ENCODE measurements around the gene PBXIP1. TPM values are rescaled to one million over a fixed set of nuclear protein-coding genes. Genes with fewer than 3 reads are reported as not detected.

Gene PBXIP1, protein sequence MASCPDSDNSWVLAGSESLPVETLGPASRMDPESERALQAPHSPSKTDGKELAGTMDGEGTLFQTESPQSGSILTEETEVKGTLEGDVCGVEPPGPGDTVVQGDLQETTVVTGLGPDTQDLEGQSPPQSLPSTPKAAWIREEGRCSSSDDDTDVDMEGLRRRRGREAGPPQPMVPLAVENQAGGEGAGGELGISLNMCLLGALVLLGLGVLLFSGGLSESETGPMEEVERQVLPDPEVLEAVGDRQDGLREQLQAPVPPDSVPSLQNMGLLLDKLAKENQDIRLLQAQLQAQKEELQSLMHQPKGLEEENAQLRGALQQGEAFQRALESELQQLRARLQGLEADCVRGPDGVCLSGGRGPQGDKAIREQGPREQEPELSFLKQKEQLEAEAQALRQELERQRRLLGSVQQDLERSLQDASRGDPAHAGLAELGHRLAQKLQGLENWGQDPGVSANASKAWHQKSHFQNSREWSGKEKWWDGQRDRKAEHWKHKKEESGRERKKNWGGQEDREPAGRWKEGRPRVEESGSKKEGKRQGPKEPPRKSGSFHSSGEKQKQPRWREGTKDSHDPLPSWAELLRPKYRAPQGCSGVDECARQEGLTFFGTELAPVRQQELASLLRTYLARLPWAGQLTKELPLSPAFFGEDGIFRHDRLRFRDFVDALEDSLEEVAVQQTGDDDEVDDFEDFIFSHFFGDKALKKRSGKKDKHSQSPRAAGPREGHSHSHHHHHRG
- total RNA-seq = 35.8 and 36.8 TPM in 2 replicates

DNA sequence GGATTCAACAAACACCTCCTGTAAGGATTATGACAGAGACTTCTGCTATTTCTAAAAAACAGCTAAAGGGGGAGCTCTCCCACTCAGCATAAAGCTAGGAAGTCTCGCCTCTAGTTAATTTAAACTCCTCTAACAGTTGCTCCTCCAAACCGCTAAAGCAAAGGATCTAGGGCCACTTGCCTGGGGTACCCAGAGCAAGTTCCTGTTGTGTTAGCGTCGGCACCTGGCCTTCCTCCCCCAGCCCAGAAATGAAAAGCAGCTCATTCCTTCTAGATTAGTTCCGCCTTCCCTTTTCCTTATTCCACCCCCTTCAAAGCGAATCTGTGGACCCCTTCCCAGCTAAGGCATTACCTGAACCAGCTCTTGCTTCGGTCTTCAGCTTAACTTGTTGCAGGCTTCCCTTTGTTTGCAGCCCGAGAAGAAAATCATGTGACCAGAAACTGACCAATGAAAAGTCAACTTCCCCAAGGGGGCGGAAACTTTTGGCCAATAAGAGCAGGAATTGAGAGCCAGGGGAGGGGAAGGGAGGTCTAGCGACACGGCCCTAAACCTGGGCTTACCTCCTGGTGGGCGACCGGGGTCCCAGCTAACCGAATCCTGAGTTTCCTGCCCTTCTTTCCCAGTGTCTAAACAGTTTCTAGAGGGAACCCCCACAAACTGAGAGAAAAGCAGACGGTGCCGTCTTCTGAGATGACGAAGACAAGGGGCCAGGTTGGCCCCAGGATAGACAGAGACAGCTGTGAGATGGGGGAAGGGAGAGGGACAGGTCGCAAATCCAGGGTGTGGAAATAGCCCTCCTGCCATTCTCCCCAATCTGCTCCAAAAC, at the start of gene PBXIP1:
Gene PBXIP1 (minus strand): TSS at position 382 of the 826 bp plus-strand sequence. CDS start 2,378 bp downstream, outside the sequence.

DNA sequence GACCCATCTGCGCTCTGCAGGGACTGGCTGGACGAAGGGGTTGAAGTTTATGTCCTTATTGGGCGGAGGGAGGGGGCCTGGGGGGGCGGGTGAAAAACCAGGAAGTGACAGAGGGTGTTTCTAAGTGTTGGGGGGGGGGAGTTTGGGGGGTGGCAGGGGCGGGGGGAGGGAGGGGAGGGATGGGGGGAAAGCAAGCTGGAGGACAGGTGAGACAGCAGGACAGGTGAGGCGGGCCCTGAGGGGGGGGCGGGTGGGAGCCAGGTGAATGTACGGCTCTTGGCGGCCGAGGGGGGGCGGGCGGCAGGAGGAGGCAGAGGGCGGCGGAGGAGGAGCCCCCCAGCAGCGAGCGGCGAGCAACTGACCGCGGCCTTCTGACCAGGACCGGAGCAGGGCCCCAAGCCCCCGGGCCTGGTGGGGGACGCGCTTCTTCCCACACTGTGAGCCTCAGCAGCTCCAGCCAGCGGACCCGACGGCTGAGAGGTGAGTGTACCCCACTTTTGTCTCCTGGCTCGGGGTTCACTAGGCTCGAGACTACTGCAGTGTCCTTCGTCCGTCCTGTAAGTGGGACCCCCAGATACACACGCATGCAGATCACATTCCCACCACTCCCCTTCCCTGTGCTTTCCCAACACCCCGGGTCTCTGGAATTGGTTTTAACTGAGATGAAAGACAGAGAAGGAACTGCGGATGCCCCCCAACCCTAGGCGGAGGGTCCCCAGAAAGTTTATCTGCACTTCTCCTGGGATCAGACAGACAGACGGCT, 46.7 kb upstream of the PBXIP1 start, which contains the start of gene ZBTB7B:
Gene ZBTB7B (plus strand): TSS at position 339 of the 763 bp plus-strand sequence. CDS start 11,859 bp downstream, outside the sequence.

DNA sequence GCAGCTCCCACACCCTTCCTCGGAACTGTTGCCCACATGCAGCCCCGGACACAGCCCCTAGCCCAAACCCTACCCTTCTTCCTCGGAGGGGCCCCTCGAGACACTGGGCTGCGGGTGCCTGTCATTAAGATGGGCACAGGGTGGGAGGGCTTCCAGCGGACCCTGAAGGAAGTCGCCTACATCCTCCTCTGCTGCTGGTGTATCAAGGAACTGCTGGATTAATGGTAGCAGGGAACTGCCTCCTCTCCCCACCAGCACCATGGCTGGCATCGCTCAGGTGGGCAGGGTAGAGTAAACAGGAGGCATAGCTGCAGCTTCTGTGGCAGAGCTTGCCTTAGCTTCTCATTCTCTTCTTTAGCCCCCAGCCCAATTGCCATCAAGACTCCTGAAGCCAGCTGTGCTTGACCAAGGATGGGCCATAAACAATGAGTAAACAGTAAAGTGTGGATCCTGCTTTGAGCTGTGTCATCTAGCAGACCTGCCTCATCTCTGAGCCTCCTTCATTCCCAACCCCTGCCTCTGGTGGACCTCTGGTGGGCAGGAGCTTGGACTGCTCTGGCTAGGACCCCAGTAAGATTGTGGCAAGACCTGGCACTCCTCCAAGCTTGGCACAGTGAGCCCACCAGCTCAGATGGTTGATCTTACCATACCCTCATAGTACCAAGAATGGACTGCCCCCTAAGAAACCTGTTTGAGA, 37.8 kb upstream of the PBXIP1 start, which contains the start of gene LENEP:
Gene LENEP (plus strand): TSS at position 15 of the 697 bp plus-strand sequence. CDS start 22 bp downstream, at position 37.

DNA sequence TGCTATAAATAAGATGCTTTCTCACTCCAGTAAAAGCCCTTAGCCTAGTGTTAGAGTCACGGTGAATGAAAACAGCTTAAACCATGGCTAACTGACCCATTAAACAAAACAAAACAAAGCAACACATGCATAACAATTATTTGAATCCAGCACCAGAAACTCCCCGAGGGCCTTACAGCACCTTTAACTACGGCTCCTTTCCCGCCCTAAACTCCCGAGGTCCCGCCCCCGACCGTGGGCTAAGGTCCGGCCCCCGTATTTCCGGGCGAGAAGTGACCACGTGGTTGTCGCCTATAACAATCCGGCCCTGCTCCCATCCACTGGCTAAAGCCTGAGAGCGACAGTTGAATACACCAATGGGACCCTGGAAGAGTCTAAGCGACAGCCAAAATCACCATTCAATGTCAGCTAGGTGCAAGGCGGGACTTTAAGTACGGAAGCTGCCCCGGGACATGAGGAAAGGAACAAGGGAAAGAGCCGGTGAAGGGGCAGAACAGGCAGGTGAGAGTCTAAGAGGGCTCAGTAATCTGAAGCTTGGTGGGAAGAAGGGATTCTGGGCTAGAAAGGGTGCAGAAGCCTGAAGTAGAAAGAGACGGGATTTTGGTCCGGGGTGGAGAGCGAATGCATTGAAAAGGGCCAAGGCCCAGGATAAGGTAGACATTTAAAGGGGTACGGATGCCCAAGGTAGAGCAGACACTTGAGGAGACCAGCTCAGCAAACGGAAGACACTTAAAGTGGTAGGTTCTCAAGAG, 27.2 kb upstream of the PBXIP1 start, which contains the start of gene FLAD1:
Gene FLAD1 (plus strand): TSS at position 448 of the 752 bp plus-strand sequence. CDS start 351 bp downstream, outside the sequence.

DNA sequence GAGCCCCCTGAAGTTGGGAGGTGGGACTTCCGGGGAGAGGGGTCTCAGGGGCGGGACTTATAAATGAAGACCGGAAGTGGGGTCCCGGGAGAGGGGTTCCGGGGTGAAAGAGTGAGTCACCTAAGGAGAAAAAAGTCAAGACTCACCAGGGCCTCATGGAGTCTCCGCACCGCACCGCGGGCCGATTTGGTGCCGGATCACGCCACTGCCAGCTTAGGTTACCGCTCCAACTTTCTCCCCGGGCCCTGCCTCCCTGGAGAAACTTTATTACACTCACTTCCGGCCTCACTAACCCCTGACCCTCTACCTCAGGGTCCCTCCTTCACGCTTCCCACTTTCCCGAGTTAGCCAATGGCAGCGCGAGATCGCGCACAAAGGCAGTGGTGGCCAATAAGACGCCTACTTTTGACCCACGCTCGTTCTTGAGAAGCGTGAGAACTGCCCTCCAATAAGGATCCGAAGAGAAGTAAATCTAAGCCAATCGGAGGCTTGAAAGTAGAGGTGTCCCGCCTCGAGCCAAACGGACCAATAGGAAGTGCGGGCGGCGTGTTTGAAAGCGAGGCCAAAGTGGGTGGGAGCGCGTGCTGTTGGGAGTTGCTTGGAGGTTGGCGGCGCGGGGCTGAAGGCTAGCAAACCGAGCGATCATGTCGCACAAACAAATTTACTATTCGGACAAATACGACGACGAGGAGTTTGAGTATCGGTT, 18.4 kb upstream of the PBXIP1 start, which contains the start of gene CKS1B:
Gene CKS1B (plus strand): TSS at position 580 of the 706 bp plus-strand sequence. CDS start 65 bp downstream, at position 645.

DNA sequence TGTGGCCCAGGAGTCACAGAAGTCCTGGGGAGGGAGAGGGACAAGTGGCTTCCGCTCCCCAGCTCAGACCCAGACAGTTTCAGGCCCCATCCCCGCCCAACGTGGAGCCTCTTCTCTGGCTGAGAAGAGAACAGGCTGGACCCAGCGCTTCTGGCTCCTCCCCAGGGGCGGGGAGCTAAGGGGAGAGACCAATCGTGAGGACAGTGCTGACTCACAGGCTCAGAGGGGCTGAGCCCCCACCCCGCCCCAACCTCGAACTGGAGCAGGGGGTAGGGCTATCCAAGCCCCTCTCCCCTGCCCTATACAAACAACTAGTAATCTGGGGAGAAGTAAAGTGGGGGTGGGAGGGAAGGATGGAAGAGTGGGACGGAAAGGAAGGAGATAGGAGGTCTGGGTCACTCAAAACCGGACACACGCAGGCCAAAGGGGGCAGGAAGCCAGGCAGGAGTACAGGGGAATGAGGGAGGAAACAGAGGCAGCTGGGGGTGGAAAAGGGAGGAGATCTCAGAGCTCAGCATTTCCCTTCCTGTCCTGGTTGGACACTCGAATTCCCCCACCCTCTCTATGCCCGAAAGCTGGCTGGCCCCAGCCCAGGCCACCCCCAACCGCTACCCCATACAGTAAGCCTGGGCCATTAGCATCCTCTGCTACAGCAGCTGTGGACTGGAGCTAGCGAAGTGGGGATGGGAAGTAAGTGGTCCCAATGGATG, 14.9 kb upstream of the PBXIP1 start, which contains the start of gene SHC1:
Gene SHC1 (minus strand): TSS at position 117 of the 710 bp plus-strand sequence. CDS start 221 bp downstream, outside the sequence.

DNA sequence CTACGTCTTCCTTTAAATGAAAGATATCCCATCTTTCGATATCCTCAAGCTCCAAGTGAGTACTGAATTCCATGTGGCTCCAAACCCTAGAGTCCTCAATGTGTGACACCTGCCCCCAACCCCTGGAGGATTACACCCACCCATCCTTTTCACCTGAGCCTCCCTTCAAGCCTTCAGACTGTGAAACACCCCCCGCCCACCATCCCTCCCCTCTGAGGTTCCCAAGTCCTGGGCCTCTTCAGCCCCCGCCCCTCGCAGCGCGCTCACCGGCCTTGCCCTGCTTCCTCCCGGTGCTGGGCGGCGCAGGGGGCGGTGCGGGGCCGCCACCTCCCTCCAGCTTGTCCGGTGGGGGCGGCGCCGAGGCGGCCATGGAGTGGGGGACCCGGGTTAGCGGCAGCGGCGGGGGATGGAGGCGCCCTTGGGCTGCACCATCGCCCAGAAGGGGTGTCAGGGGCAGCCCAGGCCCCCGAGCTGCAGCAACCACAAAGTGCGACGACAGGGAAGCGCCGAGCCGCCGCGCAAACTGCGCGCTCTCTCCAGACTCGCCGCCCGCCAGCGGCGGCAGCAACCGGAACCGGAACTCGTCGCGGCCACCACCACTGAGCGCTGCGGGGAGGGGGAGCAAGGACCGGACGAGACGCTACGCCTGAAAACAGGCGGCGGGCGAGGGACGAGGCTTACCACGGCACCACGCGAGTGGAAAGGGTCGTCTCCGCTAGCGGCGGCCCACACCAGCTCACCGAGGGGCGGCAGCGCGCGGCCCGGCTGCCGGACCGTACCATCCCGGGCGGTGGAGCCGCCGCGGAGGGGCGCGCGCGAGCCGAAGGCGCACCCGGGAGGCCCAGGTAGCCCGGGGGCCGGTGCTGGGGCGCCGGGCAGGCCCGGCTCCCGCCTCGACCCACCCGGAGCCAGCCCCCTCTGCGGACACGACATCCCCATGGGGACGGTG, 5.6 kb upstream of the PBXIP1 start, which contains the start of gene PYGO2:
Gene PYGO2 (minus strand): TSS at position 576 of the 949 bp plus-strand sequence. CDS start 206 bp downstream, at position 370.

DNA sequence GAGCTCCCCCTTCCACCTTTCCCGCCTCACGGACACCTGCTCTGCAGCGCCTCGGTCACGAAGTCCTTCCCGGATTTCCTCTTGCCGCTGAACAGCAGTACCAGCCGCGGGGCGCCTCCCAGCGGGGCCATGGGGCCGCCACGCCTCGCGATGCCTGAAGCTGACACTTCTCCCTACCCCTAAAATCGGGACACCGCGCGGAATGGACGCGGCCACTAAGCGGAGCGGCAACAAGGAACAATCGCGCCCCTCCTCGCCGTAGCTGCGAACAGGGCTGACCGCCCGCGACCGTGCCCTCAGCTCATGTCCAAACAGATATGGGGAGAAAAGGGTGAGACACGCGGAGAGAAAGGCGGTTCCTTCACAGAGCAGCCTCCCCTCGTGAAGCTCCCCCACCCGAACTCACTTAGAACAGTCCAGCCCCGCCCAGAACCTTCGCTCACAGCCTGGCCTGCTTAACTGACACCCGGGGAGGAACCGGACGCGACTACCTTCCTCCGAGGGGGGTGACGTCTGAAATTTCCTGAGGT, 19.3 kb downstream of the PBXIP1 start, which contains the start of gene PMVK:
Gene PMVK (minus strand): TSS at position 165 of the 530 bp plus-strand sequence. CDS start 34 bp downstream, at position 131.

Small RNA genes lying within 50 kb of the gene (small RNA-seq; reads per million reads assigned to genes)
- not detected for gene MIR4258
- gene RF00017 = not detected

Other genes with a start within 250 kb of the PBXIP1 start
- under 0.01 and 0.11 TPM in 2 replicates for gene KCNN3, start 85.8 kb downstream of the PBXIP1 start, total RNA-seq
- gene PMVK, start 19.4 kb downstream of the PBXIP1 start, total RNA-seq = 8.4 and 9.5 TPM in 2 replicates
- 11.6 and 13.8 TPM in 2 replicates for gene PYGO2, start 5.7 kb upstream of the PBXIP1 start, total RNA-seq
- gene SHC1, start 14.6 kb upstream of the PBXIP1 start, total RNA-seq = 211 and 219 TPM in 2 replicates
- gene CKS1B, start 18.6 kb upstream of the PBXIP1 start, total RNA-seq = 31.5 and 40.9 TPM in 2 replicates
- 13.1 and 13.6 TPM in 2 replicates for gene FLAD1, start 27.2 kb upstream of the PBXIP1 start, total RNA-seq
- gene LENEP, start 37.5 kb upstream of the PBXIP1 start, total RNA-seq = not detected in 2 replicates
- gene ZBTB7B, start 46.7 kb upstream of the PBXIP1 start, total RNA-seq = 14.4 and 20.6 TPM in 2 replicates
- gene DCST2, start 77.7 kb upstream of the PBXIP1 start, total RNA-seq = 0.11 TPM in 1 of 2 replicates, not detected in the other
- gene DCST1, start 77.7 kb upstream of the PBXIP1 start, total RNA-seq = not detected in 2 replicates
- gene ADAM15, start 95.2 kb upstream of the PBXIP1 start, total RNA-seq = 82.4 and 87.7 TPM in 2 replicates
- gene EFNA4, start 107.6 kb upstream of the PBXIP1 start, total RNA-seq = 3.0 and 3.7 TPM in 2 replicates
- gene EFNA3, start 122.7 kb upstream of the PBXIP1 start, total RNA-seq = 0.65 and 1.6 TPM in 2 replicates
- 1.9 and 5.2 TPM in 2 replicates for gene EFNA1, start 171.8 kb upstream of the PBXIP1 start, total RNA-seq
- 37.9 and 46.4 TPM in 2 replicates for gene SLC50A1, start 179.8 kb upstream of the PBXIP1 start, total RNA-seq
- gene DPM3, start 184.4 kb upstream of the PBXIP1 start, total RNA-seq = 19.2 and 39.6 TPM in 2 replicates
- gene KRTCAP2, start 217.2 kb upstream of the PBXIP1 start, total RNA-seq = 96.1 and 111 TPM in 2 replicates
- 2.0 and 3.5 TPM in 2 replicates for gene TRIM46, start 217.8 kb upstream of the PBXIP1 start, total RNA-seq

Data from articular chondrocyte of knee joint (primary cell).